ENCODE measurements around the gene TCF12. TPM values are rescaled to one million over a fixed set of nuclear protein-coding genes. Genes with fewer than 3 reads are reported as not detected.

Gene TCF12
- total RNA-seq, 1 experiment from 2014 or later = 76.7 TPM

- H3K9me3 ChIP-seq (ENCODE audit: control insufficient read depth, low read depth, low read length) = no peaks in the 10 kb centered on the region
- H4K8ac ChIP-seq (replicated peaks; ENCODE audit: insufficient read length, low read depth, low read length) = no peak overlapping the region
- H3K79me2 ChIP-seq (ENCODE audit: insufficient read depth, low read length) = peaks cover 6% of the 10 kb centered on the region; the same call in 1 of the 2 replicates
- no peak overlapping the region for H2AFZ ChIP-seq (ENCODE audit: low read length)
- H2BK20ac ChIP-seq (ENCODE audit: low read depth, low read length, poor library complexity, severe bottlenecking) = no peak overlapping the region
- H4K20me1 ChIP-seq (ENCODE audit: control insufficient read depth, insufficient read depth, insufficient read length) = no peaks in the 10 kb centered on the region
- no peak for TF ChIP-seq CTCF (conservative IDR thresholded peaks at IDR 0.05)
- WGBS (ENCODE audit: extremely low coverage, insufficient read length, low lambda C conversion rate) = no CpG with 5 or more reads among the region's 2 CpGs
- peaks cover 6% of the 10 kb centered on the region for H3K79me1 ChIP-seq (ENCODE audit: insufficient read depth, low read depth, low read length, poor library complexity, severe bottlenecking)
- no peaks in the 10 kb centered on the region for H3K27me3 ChIP-seq (ENCODE audit: insufficient read depth, low read length)
- no peak overlapping the region for H4K5ac ChIP-seq (ENCODE audit: insufficient read length, low read depth, low read length)
- H3K56ac ChIP-seq (ENCODE audit: insufficient read length, low read depth, low read length) = no peak overlapping the region
- Mint-ChIP-seq H3K36me3 (ENCODE audit: insufficient read depth in 1 of 3, low read depth in 3 of 3) (peaks cover 2 to 5% (median 3%) of the 10 kb centered on the region in 3 experiments; a peak in 6 of 7 replicates), H3K4me3 (no peak overlapping the region), H3K4me1 (peaks cover 29 to 33% of the 10 kb centered on the region in 2 experiments), H3K27me3 (ENCODE audit: low read depth) (no peaks in the 10 kb centered on the region), H3K27ac (no peak overlapping the region), H3K9me3 (no peaks in the 10 kb centered on the region; a peak in 1 of 5 replicates)
- no peak overlapping the region for H4K91ac ChIP-seq (ENCODE audit: insufficient read length, low read depth, low read length)
- H3K27ac ChIP-seq (ENCODE audit: insufficient read length, low read depth, low read length) = no peak overlapping the region
- H3K23ac ChIP-seq (ENCODE audit: insufficient read length, low read depth, low read length) = no peak overlapping the region
- no peak overlapping the region for H3K4me2 ChIP-seq (ENCODE audit: insufficient read depth, insufficient read length, low read length)
- H2BK5ac ChIP-seq (ENCODE audit: insufficient read length, low read length) = no peak overlapping the region
- no peak overlapping the region for H3T11ph ChIP-seq (ENCODE audit: low read length)
- H2BK120ac ChIP-seq (ENCODE audit: low read depth, low read length, poor library complexity, severe bottlenecking) = no peak overlapping the region
- H3K4ac ChIP-seq (ENCODE audit: low read depth, low read length) = no peak overlapping the region
- H3K9ac ChIP-seq (ENCODE audit: extremely low read depth, insufficient read length, low read length) = no peak overlapping the region
- no peak overlapping the region for H3K14ac ChIP-seq (ENCODE audit: insufficient read depth, low read length)
- DNase-seq = no peak
- no peaks in the 10 kb centered on the region for H3K23me2 ChIP-seq (ENCODE audit: insufficient read length, low read depth, low read length, poor library complexity, severe bottlenecking)
- H3K4me1 ChIP-seq (ENCODE audit: insufficient read depth, low read length) = peaks cover 5% of the 10 kb centered on the region
- H2BK15ac ChIP-seq (ENCODE audit: low read depth, low read length) = no peak overlapping the region
- no peak overlapping the region for H2BK12ac ChIP-seq (ENCODE audit: insufficient read length, low read depth, low read length)
- no peak overlapping the region for H3K18ac ChIP-seq (ENCODE audit: insufficient read length, low read depth, low read length)
- H2AK5ac ChIP-seq (ENCODE audit: insufficient read length, low read length) = no peak overlapping the region
These were observed 97.5 kb downstream of the TCF12 start for GRCh38 chr15:57015897-57016296.

Data from H9 (cell line).